Measurements from ENCODE around the gene ADAMTS7.
"Not testable (repeated sequence)": the region's sequence is repeated elsewhere in the genome, so short reads cannot be mapped to it uniquely, and the experiment has no call there.

Gene ADAMTS7

DNA sequence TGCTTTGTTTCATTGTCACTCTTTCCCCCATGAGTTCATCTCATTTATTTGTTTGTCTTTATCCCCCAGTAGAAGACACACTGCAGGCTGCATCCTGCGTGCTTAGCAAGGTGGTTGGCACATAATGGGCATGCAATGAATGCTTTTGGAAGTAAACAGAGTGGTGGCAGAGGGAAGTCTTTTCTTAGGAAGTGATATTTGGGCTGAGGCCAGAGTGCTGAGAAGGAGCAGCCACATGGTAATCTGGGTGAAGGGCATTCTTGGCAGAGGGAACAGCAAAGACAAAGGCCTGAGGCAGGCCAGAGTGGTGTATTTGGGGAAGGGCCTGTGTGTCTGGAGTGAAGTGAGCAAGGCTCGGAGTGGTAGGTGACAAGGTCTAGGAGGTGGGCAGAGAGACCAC is 17.7 kb upstream of the ADAMTS7 start:
- DNase-seq = no peak

DNA sequence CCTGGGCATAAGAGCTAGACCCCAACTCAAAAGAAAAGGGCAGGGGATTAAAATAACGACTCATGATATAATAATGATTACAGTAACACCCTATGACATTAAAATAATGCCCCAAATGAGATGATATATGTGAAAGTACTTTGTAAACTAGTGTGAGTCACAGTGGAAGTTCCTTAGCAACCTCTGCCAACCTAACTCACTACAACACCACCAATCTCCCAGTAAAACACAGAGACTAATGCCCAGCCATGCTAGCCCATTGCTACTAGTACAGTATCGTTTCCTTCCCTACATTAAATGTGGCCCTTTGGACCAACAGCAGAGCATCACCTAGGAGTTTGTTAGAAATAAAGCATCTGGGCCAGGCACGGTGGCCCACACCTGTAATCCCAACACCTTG is 11.2 kb upstream of the ADAMTS7 start:
- no peak for DNase-seq

- no peak for DNase-seq
These were observed 540 bp upstream of the ADAMTS7 start for GRCh38 chr15:78811825-78812183.

DNA sequence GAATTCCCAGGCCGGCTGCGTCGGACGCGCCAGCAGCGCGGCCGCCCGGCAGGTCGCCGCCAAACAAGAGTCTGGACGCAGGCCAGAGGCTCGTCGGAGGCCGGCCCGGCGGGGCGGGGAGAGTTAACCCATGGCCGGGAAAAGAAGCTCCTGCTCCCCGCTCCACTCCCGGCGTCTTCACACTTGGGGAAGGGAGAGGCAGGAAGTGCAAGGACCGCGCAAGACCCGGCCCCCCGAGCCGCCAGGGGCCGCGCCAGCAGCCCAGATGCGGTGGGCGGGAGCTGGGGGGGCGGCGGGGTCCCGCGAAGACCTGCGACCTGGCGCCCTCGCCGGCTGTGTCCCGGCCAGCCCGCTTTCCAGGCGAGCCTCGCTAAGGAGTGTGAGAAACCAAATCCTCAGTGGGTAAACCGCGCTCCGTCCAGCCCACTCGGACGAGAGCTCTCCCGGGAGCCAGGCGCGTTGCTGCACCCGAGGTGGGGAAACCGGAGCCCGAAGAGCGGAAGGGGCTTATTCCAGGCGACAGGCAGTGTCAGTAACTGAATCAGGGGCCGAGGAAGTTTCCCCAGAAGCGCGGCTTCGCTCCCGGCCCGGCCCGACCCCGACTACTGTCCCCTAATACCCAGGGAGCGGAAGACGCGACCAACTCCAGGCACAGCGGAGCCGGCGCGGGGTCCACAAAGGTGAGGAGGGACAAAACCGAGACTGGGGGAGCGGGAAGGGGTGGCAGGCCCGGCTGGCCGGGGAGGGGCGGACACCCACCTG is 721 bp downstream of the ADAMTS7 start:
- peak in 1 of 6 experiments; percentile 14 for DNase-seq

- DNase-seq = no peak
These were observed 1.3 kb downstream of the ADAMTS7 start for GRCh38 chr15:78810003-78810361.

DNA sequence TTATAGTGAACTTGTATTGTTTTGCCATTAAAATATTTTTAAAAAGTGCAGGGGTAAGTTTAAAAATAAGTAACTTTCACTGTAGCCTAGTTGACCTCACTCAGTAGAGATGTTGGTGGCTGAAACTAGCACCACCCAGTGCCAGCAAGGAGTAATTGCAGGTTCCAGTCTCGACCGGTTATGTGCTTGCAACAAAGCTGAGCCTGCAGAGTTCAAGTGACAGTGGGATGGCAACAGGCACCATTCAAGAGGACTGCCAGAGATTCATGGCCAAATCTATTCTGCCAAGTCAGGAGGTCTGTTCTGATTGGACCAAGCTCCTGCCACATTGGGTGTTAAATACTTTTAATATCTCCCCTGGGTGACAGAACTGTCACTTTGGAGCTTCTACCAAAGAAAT is 2.7 kb downstream of the ADAMTS7 start:
- DNase-seq = peak in 3 of 6 experiments; percentile 3 to 4 (median 4)

- no peak for DNase-seq
These were observed 3.9 kb downstream of the ADAMTS7 start for GRCh38 chr15:78807359-78807758.

- no peak for DNase-seq
These were observed 6.9 kb downstream of the ADAMTS7 start for GRCh38 chr15:78804391-78804792.

- DNase-seq = no peak
These were observed 10.5 kb downstream of the ADAMTS7 start for GRCh38 chr15:78800806-78801205.

GRCh38 chr15:78800189-78800588 is 11.1 kb downstream of the ADAMTS7 start:
- DNase-seq = no peak

DNA sequence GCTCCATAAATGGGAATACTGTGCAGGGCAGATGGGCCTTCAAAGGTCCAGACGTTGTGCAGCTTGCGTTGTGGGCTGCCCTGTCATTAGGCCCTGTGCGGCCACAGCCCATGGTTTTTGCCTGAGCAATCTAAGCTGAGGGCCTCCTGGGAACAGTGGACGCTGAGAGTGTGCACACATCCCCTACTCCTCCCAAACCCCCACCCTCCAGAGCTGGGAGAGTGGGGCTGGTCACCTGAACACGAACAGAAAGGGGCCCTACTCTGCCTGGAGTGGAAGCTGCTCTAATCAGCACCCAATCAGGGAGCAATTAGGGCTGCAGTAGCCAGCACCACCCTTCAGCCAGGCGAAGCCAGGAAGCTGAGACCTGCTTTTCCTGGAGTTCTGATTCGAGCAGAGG is 12.2 kb downstream of the ADAMTS7 start:
- DNase-seq = not testable (repeated sequence)

DNA sequence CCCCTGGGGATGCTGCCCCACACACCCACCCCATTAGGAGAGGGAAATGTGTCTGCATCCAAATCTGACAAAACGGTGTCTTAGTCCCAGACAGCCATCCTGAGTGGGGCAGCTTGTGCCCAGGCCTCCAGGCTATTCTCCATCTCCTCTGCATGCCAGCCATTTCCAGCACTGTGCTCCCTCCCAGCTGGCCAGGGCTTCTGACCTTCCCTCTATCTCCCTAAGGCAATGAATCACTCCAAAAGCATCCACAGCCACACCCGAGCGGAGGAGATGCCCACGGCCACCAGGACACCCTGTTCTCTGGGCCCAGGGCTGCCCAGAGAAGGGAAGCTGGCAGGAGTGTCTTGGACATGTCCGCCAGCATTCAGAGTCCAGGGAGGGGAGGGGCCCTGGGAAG is 12.9 kb downstream of the ADAMTS7 start:
- not testable (repeated sequence) for DNase-seq

- no peak for DNase-seq
These were observed 13.3 kb downstream of the ADAMTS7 start for GRCh38 chr15:78797951-78798350.

DNA sequence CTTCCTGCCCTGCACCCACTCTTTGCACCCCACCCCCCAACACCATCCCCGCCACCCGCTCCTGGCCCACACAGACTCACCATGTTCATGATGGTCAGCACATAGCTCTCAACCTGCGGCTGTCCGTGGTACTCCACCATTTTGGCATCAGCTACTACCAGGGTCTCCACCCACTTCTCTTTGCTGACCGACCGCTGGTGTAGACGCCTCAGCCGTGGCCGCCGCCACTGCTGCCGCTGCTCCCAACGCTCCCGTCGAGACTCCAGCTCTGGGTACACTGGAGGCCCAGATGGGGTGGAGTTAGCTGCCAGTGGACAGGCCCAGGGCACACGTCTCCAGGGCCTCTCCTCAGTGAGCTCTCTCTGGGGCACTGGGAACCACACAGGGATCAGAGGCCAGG is 14.8 kb downstream of the ADAMTS7 start:
- DNase-seq = no peak

GRCh38 chr15:78795043-78795442 is 16.2 kb downstream of the ADAMTS7 start:
- DNase-seq = no peak

DNA sequence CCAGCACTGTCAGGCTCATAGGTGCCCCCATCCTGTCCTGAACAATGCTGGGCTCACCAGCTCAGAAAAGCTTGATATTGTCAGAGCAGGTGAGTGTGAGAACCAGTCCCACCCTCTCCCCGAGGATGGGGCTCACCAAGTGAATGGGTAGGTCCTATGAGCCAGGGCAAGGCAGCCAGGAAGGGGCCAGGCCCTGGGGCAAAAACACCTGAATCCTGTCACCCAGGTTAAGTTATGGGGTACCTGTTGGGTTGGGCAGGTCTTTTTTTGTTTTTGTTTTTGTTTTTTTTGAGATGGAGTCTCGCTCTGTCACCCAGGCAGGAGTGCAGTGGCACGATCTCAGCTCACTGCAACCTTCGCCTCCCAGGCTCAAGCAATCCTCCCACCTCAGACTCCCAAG is 16.8 kb downstream of the ADAMTS7 start:
- not testable (repeated sequence) for DNase-seq

GRCh38 chr15:78791357-78791756 is 19.9 kb downstream of the ADAMTS7 start:
- no peak for DNase-seq

DNA sequence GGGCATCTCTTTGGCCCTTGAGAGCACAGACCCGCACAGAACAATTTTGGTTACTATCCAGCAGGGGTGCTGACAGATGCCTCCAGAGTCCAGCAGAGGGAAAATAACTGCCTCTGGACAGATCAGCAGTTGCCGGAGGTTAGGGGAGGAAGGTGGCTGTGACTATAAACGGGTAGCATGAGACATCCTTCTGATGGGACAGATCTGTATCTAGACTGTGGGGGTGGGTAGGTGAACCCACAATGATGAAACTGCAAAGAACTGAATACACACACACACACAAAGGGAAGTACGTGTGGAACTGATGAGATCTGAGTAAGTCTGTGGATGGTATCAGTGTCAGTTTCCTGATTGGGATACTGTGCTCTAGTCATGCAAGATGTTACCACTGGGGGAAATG is 21.2 kb downstream of the ADAMTS7 start:
- DNase-seq = no peak

- DNase-seq = no peak
These were observed 21.6 kb downstream of the ADAMTS7 start for GRCh38 chr15:78789615-78790014.

DNA sequence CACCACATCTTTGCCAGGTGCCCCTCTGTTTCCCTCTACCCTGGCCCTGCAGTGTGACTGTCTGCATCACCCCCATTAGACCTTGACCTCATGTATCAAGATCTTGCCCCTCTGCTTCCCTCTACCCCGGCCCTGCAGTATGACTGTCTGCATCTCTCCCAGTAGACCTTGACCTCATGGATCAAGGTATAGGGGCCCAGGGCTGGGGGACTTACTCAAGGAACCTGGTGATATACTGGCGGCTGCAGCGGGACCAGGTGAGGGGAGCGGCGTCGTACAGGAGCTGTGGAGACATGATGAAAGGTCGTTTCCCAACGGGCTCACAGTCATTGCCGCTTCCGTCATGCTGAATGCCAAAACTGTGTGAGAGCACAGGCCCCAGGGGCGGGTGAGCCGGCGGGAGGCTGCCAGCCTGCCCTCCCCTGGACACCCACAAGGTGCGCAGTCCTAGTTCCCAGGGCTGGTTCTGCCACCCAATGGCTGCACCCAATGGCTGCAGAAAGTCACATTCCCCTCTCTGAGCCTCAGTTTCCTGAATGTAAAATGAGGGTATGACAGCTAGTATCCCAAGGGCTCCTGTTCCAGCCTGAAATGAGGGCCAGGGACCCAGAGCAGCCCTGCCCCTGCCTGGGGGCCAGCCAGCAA is 23.1 kb downstream of the ADAMTS7 start:
- no peak for DNase-seq

- DNase-seq = not testable (repeated sequence)
These were observed 28.9 kb downstream of the ADAMTS7 start for GRCh38 chr15:78782402-78782801.

- not testable (repeated sequence) for DNase-seq
These were observed 29.9 kb downstream of the ADAMTS7 start for GRCh38 chr15:78781381-78781780.

DNA sequence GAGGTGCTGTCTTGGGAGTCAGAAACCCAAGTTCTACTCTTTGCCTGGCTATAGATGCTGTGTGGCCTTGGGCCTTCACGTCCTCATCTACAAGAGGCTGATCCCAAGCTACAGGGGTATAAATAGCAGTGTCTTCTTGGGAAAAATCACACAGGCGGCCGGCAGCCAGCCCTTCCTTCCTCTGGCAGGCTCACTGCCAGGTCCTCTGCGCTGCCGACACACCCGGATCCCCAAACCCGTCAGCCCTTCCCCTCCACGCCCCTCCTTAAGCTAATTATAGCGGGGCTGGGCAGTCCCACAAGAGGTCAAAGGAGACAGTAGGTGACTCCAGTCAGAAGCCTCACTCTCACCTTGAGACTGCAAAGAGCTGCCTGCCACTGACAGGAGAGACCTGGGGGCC is 31.3 kb downstream of the ADAMTS7 start:
- DNase-seq = not testable (repeated sequence)

DNA sequence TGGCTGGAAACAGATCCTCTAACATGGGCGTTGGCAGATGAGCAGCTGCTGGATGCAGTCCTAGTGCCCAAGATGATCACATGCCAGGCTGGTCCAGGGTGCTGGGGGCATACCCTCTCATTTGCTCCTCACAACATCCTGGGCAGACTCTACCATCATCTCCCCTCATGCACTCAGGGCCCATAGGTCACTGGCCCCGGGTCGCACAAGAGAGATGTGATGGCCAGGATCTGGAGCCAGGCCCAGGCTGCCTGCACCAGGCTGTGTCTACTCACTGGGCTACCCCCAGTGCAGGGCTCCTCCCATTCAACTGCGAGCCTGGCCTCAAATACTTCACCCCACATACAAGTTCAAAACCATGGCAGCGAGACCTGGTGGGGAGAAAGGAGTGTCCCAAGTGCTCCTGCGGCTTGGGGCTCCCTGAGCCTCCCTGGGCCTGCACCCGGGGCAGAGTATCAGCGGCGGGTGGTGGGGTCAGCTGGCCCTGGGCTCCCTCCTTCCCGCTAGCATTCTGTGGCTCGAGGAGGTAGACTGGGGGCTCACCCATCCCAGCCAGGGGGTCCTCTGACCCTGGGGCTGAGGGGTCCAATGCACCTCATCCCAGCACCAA is 32.0 kb downstream of the ADAMTS7 start:
- DNase-seq = not testable (repeated sequence)
